ENCODE results near the gene RASSF4.

Gene RASSF4

DNA sequence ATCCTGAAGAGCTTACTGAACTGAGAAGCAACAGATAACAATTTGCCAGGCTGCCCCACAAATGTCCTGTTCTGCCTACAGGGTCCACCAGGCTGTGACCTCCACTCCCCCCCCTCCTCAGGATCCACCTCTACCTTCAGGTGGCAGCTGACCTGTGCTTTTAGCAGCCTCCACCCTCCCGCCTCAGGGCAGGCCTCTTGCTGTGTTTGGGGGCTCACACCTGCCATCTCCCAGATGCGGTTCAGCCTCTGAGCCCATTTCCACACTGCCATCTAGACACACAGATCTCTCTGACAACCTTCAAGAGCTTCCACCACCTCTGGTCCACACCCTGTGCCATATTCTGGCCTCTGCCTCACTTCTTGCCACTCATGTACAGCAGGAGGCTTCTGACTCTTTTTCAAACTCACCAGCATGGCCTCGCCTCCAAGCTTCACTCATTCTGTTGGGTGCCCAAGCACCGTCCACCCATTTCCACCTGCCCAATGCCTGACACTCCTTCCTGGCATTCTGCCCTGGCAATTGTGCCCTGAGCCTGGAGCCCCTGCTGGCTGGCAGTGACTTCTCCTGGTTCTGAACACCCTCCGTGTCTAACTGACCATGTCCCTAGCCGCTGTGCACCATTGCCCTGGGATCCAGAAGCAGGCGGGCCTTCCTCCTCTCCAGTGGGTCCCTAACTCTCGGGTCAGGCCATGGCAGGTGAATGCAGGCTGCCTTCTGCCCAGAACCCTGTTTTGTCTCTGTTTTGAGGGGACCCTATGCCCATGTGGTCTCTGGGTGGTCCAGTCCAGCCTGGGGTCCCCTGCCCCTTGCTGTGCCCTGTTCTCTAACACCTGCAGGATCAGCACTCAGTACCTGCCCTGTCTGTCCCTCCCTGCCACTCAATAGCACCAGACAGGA is 30.0 kb upstream of the RASSF4 start:
- DNase-seq (ENCODE audit: low read depth in 1 of 2, low spot score in 1 of 2) = no peak
- TF ChIP-seq POLR2AphosphoS5 (IDR thresholded peaks at IDR 0.05; ENCODE audit: low read depth) = no peak
- no peaks in the 10 kb centered on the region for H3K27me3 ChIP-seq (ENCODE audit: insufficient read depth, poor library complexity, severe bottlenecking)
- H3K4me3 ChIP-seq (replicated peaks; ENCODE audit: insufficient read depth, low read length) = no peak overlapping the region
- H3K27ac ChIP-seq (replicated peaks) = no peak overlapping the region

DNA sequence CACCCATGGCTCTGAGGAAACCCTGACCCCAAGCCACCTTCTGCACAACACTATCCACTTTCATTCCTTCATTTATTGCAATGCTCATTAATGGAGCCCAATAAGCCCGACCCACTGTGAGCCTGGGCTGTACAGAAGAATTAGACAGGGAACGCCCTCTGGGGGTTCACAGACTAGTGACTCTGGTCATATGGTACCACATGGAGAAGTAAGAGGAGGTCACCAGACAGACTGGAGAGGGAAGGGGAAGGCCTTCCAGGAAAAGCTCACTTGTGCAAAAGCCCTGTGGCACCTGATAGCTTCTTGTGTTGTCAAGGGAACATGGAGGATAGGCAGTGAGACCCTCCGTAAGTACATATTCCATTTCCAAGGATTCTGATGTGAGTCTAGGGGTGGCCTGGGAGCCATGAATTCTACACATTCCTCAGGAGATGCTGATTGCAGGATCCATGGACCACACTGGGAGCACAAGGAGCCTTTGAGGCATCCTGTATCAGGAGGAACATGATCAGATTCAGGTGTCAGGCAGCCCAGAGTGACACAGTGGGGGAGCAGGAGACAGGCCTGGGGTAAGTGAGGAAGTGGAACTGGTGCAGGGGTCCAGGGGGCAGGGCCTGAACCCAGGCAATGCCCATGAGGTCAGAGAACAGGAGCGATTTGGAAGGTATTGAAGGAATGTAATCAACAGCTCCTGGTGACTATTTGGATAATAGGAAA is 28.5 kb upstream of the RASSF4 start:
- no peak for DNase-seq (ENCODE audit: low read depth in 1 of 2, low spot score in 1 of 2)
- Histone ChIP-seq H3K4me3 (replicated peaks; ENCODE audit: insufficient read depth, low read length) (no peak overlapping the region), H3K27ac (replicated peaks) (no peak overlapping the region), H3K27me3 (ENCODE audit: insufficient read depth, poor library complexity, severe bottlenecking) (no peaks in the 10 kb centered on the region)
- TF ChIP-seq, protein P1, sequence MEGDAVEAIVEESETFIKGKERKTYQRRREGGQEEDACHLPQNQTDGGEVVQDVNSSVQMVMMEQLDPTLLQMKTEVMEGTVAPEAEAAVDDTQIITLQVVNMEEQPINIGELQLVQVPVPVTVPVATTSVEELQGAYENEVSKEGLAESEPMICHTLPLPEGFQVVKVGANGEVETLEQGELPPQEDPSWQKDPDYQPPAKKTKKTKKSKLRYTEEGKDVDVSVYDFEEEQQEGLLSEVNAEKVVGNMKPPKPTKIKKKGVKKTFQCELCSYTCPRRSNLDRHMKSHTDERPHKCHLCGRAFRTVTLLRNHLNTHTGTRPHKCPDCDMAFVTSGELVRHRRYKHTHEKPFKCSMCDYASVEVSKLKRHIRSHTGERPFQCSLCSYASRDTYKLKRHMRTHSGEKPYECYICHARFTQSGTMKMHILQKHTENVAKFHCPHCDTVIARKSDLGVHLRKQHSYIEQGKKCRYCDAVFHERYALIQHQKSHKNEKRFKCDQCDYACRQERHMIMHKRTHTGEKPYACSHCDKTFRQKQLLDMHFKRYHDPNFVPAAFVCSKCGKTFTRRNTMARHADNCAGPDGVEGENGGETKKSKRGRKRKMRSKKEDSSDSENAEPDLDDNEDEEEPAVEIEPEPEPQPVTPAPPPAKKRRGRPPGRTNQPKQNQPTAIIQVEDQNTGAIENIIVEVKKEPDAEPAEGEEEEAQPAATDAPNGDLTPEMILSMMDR (IDR thresholded peaks at IDR 0.05; ENCODE audit: insufficient read depth, low read length) = no peak
- no peak for TF ChIP-seq SPI1 (IDR thresholded peaks at IDR 0.05; ENCODE audit: borderline replicate concordance, low read depth)
- TF ChIP-seq REST (IDR thresholded peaks at IDR 0.05; ENCODE audit: insufficient replicate concordance, low read depth) = no peak
- no peak for TF ChIP-seq GABPA (IDR thresholded peaks at IDR 0.05; ENCODE audit: low read depth)
- TF ChIP-seq POLR2AphosphoS5 (IDR thresholded peaks at IDR 0.05; ENCODE audit: low read depth) = no peak

- Histone ChIP-seq H3K27ac (replicated peaks) (no peak overlapping the region), H3K4me3 (replicated peaks; ENCODE audit: insufficient read depth, low read length) (no peak overlapping the region), H3K27me3 (ENCODE audit: insufficient read depth, poor library complexity, severe bottlenecking) (no peaks in the 10 kb centered on the region)
- TF ChIP-seq, protein P1 (IDR thresholded peaks at IDR 0.05; ENCODE audit: insufficient read depth, low read length) = no peak
- TF ChIP-seq GABPA (IDR thresholded peaks at IDR 0.05; ENCODE audit: low read depth) (no peak), SPI1 (IDR thresholded peaks at IDR 0.05; ENCODE audit: borderline replicate concordance, low read depth) (no peak), POLR2AphosphoS5 (IDR thresholded peaks at IDR 0.05; ENCODE audit: low read depth) (no peak), REST (IDR thresholded peaks at IDR 0.05; ENCODE audit: insufficient replicate concordance, low read depth) (no peak)
- no peak for DNase-seq (ENCODE audit: low read depth in 1 of 2, low spot score in 1 of 2)
Measured at GRCh38 chr10:44931621-44932516, 27.7 kb upstream of the RASSF4 start.
